Gastrocnemius medialis (tissue), 4 donors: ENCODE results near the gene GDF9. TPM values are rescaled to one million over a fixed set of nuclear protein-coding genes. Genes with fewer than 3 reads are reported as not detected.

Experiments
- ATAC-seq, 2 donors: fragments of 150-250 bp; one replicate each; pipeline ENCODE4 v1.9.1; 2016
- DNase-seq, 2 donors: peaks; one replicate each; pipeline ENCODE4 v3.0.0-alpha.2; 2019
- H3K27ac ChIP-seq, 4 donors: fragments of 200-600 bp; sonication (generic); 1 replicate in 1 of 4; 2 replicates in 3 of 4; pipeline ENCODE4 v1.5.1; 2016 to 2018; ENCODE audit warnings: mild to moderate bottlenecking in 2 of 4, moderate library complexity in 1 of 4
- H3K27me3 ChIP-seq, 3 donors: fragments of 200-600 bp; sonication (generic) in 2 of 3; 1 replicate in 1 of 3; 2 replicates in 2 of 3; pipeline versions ENCODE4 v1.5.1 to v1.6.0; 2016 to 2019; ENCODE audit warnings: mild to moderate bottlenecking in 1 of 3, moderate library complexity in 1 of 3
- H3K36me3 ChIP-seq, 2 donors: fragments of 200-600 bp; sonication (generic) in 1 of 2; one replicate each; pipeline ENCODE4 v1.5.1; 2017 to 2018
- H3K4me1 ChIP-seq, 2 donors: fragments of 200-600 bp; sonication (generic) in 1 of 2; one replicate each; pipeline ENCODE4 v1.5.1; 2016 to 2017; ENCODE audit warnings: mild to moderate bottlenecking in 2 of 2
- H3K4me3 ChIP-seq, 4 donors: fragments of 200-600 bp; sonication (generic) in 3 of 4; 1 replicate in 1 of 4; 2 replicates in 3 of 4; pipeline ENCODE4 v1.5.1; 2016 to 2019; ENCODE audit warnings: mild to moderate bottlenecking in 2 of 4
- H3K9me3 ChIP-seq, 3 donors: fragments of 200-600 bp; sonication (generic) in 2 of 3; 1 replicate in 1 of 3; 2 replicates in 2 of 3; pipeline ENCODE4 v1.5.1; 2016 to 2019
- CTCF ChIP-seq, 5 experiments: fragments of 450-650 bp in 3 of 5; fragments of 200-600 bp in 2 of 5; sonication (generic) in 2 of 5; IDR thresholded peaks in 4 of 5; conservative IDR thresholded peaks in 1 of 5; 1 replicate in 4 of 5; 2 replicates in 1 of 5; pipeline ENCODE4 v1.5.1; 2016 to 2019; ENCODE audit warnings: antibody characterized with exemption in 5 of 5, mild to moderate bottlenecking in 3 of 5, moderate library complexity in 3 of 5
- POLR2A ChIP-seq, 2 donors: fragments of 450-650 bp; IDR thresholded peaks; one replicate each; pipeline ENCODE4 v1.6.1; 2017; ENCODE audit warnings: antibody characterized with exemption in 2 of 2, mild to moderate bottlenecking in 2 of 2, moderate library complexity in 2 of 2
- in situ Hi-C, 4 donors: fragments of 200-750 bp; cut with MboI; loops; one replicate each; pipeline versions ENCODE4 v1.15.0 to v1.8.0; 2017; ENCODE audit warnings: low sequenced_read_pairs in 4 of 4
- intact Hi-C: fragments of 100-400 bp; cut with DNase I; formaldehyde crosslinking; loops from one replicate; pipeline ENCODE4 v1.15.1; 2023; ENCODE audit warnings: low total_unique reads
- total RNA-seq, 4 donors: library from RNA; depleted of rRNA; stranded (reverse); fragments of >200 nt; gene quantifications; one replicate each; pipeline versions ENCODE4 v1.1.0 to v1.2.3, GENCODE V29; 2016

The GDF9 gene
- total RNA-seq, 4 donors from 2014 or later = 0.13 to 2.5 (median 0.46) TPM; not detected in 1

GRCh38 chr5:132895719-132896305 lies 29.5 kb upstream of the GDF9 start:
- Histone ChIP-seq H3K27ac (peak overlapping the region in 1 of 4 donors; percentile 36), H3K27me3 (no peaks in the 10 kb centered on the region), H3K4me3 (no peak overlapping the region), H3K4me1 (peaks cover 8% of the 10 kb centered on the region in 2 donors), H3K9me3 (no peaks in the 10 kb centered on the region), H3K36me3 (peaks cover 0 to 81% of the 10 kb centered on the region in 2 donors)
- ATAC-seq = peak in 1 of 2 donors; percentile 30
- intact Hi-C loops = no loop called here
- TF ChIP-seq POLR2A (IDR thresholded peaks at IDR 0.05) (no peak), CTCF (IDR thresholded peaks at IDR 0.05 in 4 of 5, conservative IDR thresholded peaks at IDR 0.05 in 1 of 5) (no peak)
- no peak for DNase-seq
- in situ Hi-C loops = no loop called here

- ATAC-seq (no peak), DNase-seq (no peak)
- Histone ChIP-seq H3K27me3 (no peaks in the 10 kb centered on the region), H3K36me3 (peaks cover 0 to 98% of the 10 kb centered on the region in 2 donors), H3K4me1 (peaks cover 3 to 4% of the 10 kb centered on the region in 2 donors), H3K9me3 (no peaks in the 10 kb centered on the region), H3K4me3 (no peak overlapping the region), H3K27ac (no peak overlapping the region)
- in situ Hi-C loops (no loop called here), intact Hi-C loops (no loop called here)
- TF ChIP-seq POLR2A (IDR thresholded peaks at IDR 0.05) (no peak), CTCF (IDR thresholded peaks at IDR 0.05 in 4 of 5, conservative IDR thresholded peaks at IDR 0.05 in 1 of 5) (no peak)
Observed at GRCh38 chr5:132890817-132891216, 24.5 kb upstream of the GDF9 start.

DNA sequence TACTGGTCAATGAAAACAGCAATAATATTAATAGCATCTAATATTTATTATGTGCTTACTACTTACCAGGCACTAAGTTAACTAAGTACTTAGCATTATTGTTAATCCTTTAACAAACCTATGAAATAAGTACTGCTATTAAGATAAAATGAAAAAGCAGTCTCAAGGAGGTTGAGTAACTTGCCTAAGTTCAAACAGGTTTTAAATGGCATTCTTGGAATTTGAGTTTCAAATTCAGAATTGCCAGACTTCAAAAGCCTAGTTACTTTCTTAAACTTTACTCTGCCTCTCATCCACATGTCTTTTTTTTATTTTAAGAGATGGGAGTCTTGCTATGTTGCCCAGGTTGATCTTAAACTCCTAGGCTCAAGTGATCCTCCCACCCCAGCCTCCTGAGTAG lies 23.2 kb upstream of the GDF9 start:
- in situ Hi-C loops (no loop called here), intact Hi-C loops (no loop called here)
- no peak overlapping the region for H3K27ac ChIP-seq
- H3K9me3 ChIP-seq = no peaks in the 10 kb centered on the region
- H3K27me3 ChIP-seq = no peaks in the 10 kb centered on the region
- no peak for DNase-seq
- H3K4me1 ChIP-seq = no peaks in the 10 kb centered on the region
- TF ChIP-seq POLR2A (IDR thresholded peaks at IDR 0.05) = no peak
- H3K4me3 ChIP-seq = no peak overlapping the region
- peaks cover 0 to 96% of the 10 kb centered on the region in 2 donors for H3K36me3 ChIP-seq
- ATAC-seq = no peak

GRCh38 chr5:132887283-132887682 lies 21.0 kb upstream of the GDF9 start:
- no peak overlapping the region for H3K4me3 ChIP-seq
- in situ Hi-C loops = no loop called here

More at GRCh38 chr5:132887283-132887682, 21.0 kb upstream of the GDF9 start:
- Histone ChIP-seq H3K4me1 (no peaks in the 10 kb centered on the region), H3K36me3 (peaks cover 0 to 87% of the 10 kb centered on the region in 2 donors), H3K27me3 (no peaks in the 10 kb centered on the region), H3K27ac (no peak overlapping the region), H3K9me3 (no peaks in the 10 kb centered on the region)
- intact Hi-C loops = no loop called here
- ATAC-seq = no peak
- DNase-seq = no peak
- TF ChIP-seq POLR2A (IDR thresholded peaks at IDR 0.05) (no peak), CTCF (IDR thresholded peaks at IDR 0.05 in 4 of 5, conservative IDR thresholded peaks at IDR 0.05 in 1 of 5) (no peak)
